HTR-8/SVneo (cell line): ENCODE data around the gene BTG2.
"Not testable (repeated sequence)": the region's sequence is repeated elsewhere in the genome, so short reads cannot be mapped to it uniquely, and the experiment has no call there.

ENCODE experiments used
- DNase-seq: peaks from one replicate; pipeline ENCODE4 v3.0.0; 2011; ENCODE audit warnings: low spot score, mixed read lengths; ENCODE audit not compliant: insufficient read length
- FAIRE-seq: peaks from 2 replicates; lab custom pipeline; 2011; peaks lifted over from hg19 to GRCh38; lab: Jason Lieb, UNC

The BTG2 gene

GRCh38 chr1:203311368-203312301, 6.3 kb downstream of the BTG2 start:
- DNase-seq (no peak), FAIRE-seq (no peak)

GRCh38 chr1:203314025-203314759, 8.9 kb downstream of the BTG2 start:
- not testable (repeated sequence) for DNase-seq, FAIRE-seq

GRCh38 chr1:203316626-203317093, 11.3 kb downstream of the BTG2 start:
- DNase-seq = no peak
- FAIRE-seq = no peak

GRCh38 chr1:203317429-203318228, 12.3 kb downstream of the BTG2 start:
- DNase-seq (no peak), FAIRE-seq (no peak)

GRCh38 chr1:203318229-203318517, 12.9 kb downstream of the BTG2 start:
- DNase-seq = no peak
- FAIRE-seq = no peak

- DNase-seq = no peak
- FAIRE-seq = no peak
Measured at GRCh38 chr1:203320591-203321272, 15.4 kb downstream of the BTG2 start.

GRCh38 chr1:203321273-203322052, 16.1 kb downstream of the BTG2 start:
- no peak for DNase-seq
- no peak for FAIRE-seq

- no peak for DNase-seq
Measured at GRCh38 chr1:203322500-203323179, 17.3 kb downstream of the BTG2 start.

GRCh38 chr1:203323587-203323986, 18.3 kb downstream of the BTG2 start:
- no peak for FAIRE-seq
- no peak for DNase-seq

More at GRCh38 chr1:203322500-203323179, 17.3 kb downstream of the BTG2 start:
- FAIRE-seq = no peak

GRCh38 chr1:203324105-203325025, 19.0 kb downstream of the BTG2 start:
- FAIRE-seq = no peak

GRCh38 chr1:203325026-203325417, 19.7 kb downstream of the BTG2 start:
- DNase-seq (no peak), FAIRE-seq (no peak)

More at GRCh38 chr1:203324105-203325025, 19.0 kb downstream of the BTG2 start:
- DNase-seq = no peak

GRCh38 chr1:203325418-203326091, 20.2 kb downstream of the BTG2 start:
- DNase-seq (no peak), FAIRE-seq (no peak)

- FAIRE-seq = no peak
Measured at GRCh38 chr1:203326830-203327683, 21.7 kb downstream of the BTG2 start.

GRCh38 chr1:203327684-203328457, 22.6 kb downstream of the BTG2 start:
- no peak for FAIRE-seq
- no peak for DNase-seq

More at GRCh38 chr1:203326830-203327683, 21.7 kb downstream of the BTG2 start:
- DNase-seq = peak; percentile 96

- FAIRE-seq (no peak), DNase-seq (no peak)
Measured at GRCh38 chr1:203328714-203329122, 23.4 kb downstream of the BTG2 start.
